Cardiac septum (tissue), 1 donor: Measurements from ENCODE around the gene ANP32A. TPM values are rescaled to one million over a fixed set of nuclear protein-coding genes. Genes with fewer than 3 reads are reported as not detected.
"Not testable (repeated sequence)": the region's sequence is repeated elsewhere in the genome, so short reads cannot be mapped to it uniquely, and the experiment has no call there.

Experiments
- DNase-seq: peaks from one replicate; pipeline ENCODE4 v3.0.0-alpha.2; 2020; ENCODE audit warnings: low spot score
- intact Hi-C: fragments of 100-400 bp; cut with DNase I; formaldehyde crosslinking; loops from one replicate; pipeline ENCODE4 v1.14.0; 2022
- total RNA-seq: library from RNA; stranded (reverse); fragmentation: NEBNext Ultra II Directional; extraction: Animal tissue kit (Norgen Biotek cat#: 25700); gene quantifications from one replicate; pipeline ENCODE4 v1.2.1, GENCODE V29; 2021
- donor health status: DM: no; HTN: no; CAD: no.

Gene ANP32A
- total RNA-seq, 1 donor from 2014 or later, result 180 TPM

DNA sequence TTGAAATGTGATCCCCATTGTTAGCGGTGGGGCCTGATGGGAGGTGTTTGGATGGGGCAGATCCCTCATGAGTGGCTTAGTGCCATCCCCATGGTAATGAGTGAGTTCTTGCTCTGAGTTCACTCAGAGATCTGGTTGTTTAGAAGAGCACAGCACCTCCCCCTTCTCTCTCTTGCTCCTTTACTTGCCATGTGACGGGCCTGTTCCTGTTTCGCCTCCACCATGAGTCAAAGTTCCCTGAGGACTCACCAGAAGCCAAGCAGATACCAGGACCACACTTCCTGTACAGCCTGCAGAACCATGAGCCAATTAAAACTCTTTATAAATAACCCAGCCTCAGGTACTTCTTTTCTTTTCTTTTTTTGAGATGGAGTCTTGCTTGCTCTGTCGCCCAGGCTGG, 46.6 kb downstream of the ANP32A start:
- intact Hi-C loops, result no loop called here
- DNase-seq, result no peak

DNA sequence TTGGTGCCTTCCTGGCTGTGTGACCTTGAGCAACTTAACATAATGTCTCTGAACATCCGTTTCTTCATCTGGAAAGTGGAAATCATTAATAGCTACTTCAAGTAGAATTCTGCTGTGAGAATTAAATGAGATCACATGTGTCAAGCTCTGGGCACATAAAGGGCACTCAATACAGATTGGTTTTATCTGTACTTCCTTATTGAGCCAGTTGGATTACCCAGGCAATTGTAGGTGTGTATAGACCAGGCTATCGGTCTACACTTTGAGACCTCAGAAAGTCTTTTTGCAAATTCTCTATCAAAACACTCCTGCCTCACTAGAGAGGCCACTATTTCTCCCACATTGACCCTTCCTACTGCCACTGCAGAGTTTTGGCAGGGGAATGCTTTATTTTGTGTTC, 47.7 kb downstream of the ANP32A start:
- no peak for DNase-seq
- intact Hi-C loops, result no loop called here

DNA sequence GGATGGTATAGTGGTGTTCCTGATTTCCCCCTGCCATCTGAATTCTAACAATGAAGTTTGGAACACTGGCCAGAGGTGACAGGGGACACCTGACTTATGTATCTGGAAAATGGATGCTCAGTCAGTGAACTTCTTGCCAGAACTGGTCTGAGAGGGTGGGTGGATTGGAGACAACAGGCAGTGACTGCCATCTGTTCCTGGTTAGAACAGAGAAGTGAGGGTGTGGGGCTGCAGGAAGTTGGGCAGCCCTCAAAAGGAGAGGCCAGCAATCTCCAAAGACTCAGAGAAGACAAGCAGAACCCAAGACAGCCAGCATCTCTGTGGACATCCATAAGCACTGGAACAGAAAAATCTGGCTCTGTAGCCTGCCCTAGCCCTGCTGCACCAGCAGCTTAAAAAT, 50.5 kb downstream of the ANP32A start:
- intact Hi-C loops, result no loop called here
- no peak for DNase-seq

DNA sequence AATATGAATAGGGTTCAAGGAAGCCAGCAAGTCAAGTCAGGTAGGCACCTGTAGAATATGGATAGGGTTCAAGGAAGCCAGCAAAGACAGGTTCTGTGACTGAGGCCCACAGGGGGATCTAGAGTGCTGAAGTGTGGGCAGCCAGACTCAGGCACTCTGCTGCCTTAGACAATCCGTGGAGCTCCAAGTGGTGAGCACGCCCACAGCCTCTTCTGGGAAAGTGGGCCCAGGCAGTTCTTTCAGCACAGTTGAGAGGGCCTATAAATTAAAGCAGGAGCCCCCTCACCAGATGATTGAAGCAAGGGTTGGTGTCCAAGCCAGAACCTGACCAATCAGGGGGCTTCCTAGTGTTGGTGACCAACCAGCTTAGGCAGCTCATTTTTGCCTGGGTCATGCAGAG, 51.0 kb downstream of the ANP32A start:
- DNase-seq, result no peak
- intact Hi-C loops, result no loop called here

DNA sequence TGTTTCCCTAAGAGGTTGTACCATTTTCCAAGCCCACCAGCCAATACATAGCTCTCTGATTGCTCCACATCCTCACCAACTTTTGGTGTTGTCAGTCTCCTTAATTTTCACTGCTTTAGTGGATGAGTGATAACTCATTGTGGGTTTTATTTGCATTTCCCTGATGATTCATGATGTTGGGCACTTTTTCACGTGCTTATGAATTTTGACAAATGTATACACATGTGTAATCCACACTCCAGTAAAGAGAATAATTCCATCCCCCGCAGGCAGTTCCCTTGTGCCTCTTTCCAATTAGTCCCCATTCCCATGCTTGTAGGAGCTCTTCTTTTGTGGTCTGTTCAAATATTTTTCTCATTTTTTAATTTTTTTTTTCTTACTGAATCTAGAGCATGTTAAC, 52.4 kb downstream of the ANP32A start:
- intact Hi-C loops, result no loop called here
- no peak for DNase-seq

DNA sequence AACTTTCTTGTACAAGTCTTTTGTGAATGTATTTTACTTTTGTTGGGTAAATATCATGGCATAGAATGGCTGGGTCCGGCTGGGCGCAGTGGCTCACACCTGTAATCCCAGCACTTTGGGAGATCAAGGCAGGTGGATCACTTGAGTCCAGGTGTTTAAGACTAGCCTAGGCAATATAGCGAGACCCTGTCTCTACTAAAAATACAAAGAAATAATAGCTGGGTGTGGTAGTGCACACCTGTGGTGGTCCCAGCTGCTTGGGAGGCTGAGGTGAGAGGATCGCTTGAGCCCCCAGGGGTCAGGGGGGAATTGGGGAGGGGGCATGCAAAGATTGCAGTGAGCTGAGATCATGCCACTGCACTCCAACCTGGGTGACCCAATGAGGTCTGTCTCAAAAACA, 52.9 kb downstream of the ANP32A start:
- intact Hi-C loops, result no loop called here
- no peak for DNase-seq

DNA sequence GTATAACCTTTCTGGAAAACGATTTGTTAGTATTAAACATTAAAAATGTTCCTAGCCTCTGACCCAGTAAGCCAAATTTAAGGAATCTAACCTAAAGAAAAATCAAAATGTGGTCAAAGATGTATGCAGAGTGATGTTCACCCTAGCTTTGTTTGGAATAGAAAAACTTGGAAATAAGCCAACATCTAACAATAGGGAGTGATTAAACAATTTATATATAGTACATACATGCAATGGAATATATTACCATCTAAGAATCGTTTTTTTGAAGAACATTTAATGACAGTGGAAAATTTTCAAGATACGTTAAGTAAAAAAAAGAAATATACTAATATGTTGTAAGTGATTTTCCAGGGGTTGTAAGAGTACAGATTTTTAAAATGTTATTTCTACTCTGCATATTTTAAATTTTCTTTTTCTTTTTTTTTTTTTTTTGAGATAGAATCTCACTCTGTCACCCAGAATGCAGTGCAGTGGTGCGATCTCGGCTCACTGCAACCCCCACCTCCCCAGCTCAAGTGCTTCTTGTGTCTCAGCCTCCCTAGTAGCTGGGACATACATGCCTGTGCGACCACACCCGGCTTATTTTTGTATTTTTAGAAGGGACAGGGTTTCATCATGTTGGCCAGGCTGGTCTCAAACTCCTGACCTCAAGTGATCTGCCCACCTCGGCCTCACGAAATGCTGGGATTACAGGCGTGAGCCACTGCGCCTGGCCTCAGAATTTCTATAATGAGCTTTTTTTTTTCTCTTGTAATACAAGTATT, 54.9 kb downstream of the ANP32A start:
- intact Hi-C loops, result no loop called here
- DNase-seq, result no peak

DNA sequence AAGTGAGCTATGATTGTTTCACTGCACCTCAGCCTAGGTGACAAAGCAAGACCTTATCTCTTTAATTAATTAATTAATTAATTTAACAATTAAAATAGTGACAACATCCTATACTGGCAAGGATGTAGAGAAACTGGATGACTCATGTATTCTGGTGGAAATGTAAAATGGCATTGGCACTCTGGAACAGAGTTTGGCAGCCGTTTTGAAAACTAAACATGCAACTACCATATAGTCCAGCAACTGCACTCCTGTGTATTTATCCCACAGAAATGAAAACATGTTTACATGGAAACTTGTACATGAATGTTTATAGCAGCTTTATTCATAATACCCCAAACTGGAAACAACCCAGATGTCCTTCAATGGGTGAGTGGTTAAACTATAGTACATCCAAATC, 56.6 kb downstream of the ANP32A start:
- no peak for DNase-seq
- intact Hi-C loops, result no loop called here

DNA sequence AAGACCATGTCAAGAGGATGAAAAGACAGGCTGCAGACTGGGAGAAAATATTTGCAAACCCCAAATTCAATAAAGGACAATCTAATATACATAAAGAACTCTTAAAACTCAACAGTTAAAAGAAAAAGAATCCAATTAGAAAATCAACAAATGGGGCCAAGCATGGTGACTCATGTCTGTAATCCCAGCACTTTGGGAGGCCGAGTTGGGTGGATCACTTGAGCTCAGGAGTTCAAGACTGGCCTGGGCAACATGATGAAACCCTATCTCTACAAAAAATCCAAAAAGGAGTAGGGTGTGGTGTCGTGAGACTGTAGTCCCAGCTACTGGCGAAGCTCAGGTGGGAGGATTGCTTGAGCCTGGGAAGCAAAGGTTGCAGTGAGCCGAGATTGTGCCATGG, 57.6 kb downstream of the ANP32A start:
- no peak for DNase-seq
- intact Hi-C loops, result no loop called here

DNA sequence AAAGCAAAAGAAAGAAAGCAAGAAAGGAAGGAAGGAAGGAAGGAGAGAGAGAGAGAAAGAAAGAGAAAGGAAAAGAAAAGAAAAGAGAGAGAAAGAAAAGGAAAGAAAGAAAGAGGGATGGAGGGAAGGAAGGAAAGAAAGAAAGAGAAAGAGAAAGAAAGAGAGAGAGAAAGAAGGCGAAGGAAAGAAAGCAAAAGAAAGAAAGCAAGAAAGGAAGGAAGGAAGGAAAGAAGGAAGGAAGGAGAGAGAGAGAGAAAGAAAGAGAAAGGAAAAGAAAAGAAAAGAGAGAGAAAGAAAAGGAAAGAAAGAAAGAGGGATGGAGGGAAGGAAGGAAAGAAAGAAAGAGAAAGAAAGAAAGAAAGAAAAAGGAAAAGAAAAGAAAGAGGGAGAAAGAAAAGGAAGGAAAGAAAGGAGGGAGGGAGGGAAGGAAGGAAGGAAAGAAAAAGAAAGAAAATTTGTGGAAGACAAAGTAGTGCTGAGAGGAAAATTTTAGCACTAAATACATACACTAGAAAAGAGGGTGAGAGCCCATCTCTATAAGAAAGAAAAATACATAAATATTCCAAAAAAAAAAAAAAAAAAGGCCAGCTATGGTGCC, 60.6 kb downstream of the ANP32A start:
- intact Hi-C loops, DNase-seq: not testable (repeated sequence)

DNA sequence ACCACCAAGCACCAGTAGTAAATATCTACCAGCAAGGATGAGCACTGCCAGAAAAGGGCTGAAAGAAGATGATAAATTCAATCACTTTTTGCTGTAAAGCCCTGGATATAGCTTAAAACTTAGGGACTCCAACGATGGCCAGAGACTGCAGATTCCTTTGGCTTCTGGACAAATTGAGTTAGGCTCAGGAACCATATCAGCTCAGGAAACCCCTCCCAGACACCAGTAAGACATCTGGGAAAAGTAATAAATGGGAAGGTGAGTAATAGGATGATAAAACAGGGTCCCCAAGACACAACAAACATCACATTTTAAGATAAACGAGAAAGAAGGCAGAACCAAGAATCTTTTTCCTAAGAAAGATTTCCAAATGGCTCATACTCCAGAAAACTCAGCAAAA, 65.0 kb downstream of the ANP32A start:
- DNase-seq, result no peak
- intact Hi-C loops, result no loop called here

DNA sequence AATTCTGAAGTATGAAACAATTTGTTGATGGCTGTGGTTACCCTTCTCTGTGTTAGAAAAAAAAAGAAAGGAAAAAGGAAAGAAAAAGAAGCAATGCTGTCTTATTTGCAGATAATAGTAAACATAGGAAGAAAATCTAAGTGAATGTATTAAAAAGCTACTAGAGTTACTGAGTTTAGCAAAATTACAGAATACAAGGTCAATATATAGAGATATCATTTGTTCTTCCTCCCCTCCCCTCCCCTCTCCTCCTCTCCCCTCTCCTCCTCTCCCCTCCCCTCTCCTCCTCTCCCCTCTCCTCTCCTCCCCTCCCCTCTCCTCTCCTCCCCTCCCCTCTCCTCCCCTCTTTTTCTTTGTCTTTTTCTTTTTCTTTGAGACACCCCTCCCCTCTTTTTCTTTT, 69.1 kb downstream of the ANP32A start:
- intact Hi-C loops, result no loop called here
- DNase-seq, result no peak

DNA sequence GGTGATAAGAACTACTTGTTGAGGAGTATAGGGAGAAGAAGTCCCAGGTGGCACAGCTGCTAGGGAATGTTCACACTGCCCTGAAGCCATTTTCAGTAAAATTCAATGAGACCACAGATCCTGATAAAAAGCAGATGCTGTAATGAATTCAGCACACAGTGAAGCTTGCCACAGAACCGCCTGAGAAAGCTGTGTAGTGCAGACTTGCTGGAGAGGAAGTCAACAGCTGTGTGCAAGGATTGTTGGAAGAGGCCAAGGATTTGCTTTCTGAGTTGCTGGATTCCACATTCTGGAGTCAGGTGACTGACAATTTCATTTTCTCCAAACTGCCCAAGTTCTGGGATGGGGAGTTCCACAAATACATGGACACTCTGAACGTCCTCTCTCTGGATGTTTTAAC, 70.9 kb downstream of the ANP32A start:
- intact Hi-C loops, result no loop called here
- DNase-seq, result no peak

DNA sequence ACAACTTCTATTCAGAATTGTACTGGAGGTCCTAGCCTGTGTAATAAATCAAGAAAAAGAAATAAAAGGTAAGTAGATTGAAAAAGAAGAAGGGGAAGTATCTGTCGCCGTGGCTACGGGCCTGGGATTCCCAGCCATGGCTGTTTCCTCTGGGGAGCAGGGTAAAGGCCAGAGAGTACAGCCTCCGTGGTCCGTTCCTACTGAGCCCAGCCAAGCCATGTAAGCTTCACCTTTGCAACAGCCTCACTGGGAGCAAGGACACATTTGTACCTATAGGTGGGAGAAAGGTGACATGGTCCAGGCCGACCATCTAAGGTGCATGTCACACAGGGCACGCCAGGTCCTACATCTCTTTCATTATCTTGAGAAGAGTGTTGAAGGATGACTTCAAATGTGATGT, 71.3 kb downstream of the ANP32A start:
- no peak for DNase-seq
- intact Hi-C loops, result no loop called here

DNA sequence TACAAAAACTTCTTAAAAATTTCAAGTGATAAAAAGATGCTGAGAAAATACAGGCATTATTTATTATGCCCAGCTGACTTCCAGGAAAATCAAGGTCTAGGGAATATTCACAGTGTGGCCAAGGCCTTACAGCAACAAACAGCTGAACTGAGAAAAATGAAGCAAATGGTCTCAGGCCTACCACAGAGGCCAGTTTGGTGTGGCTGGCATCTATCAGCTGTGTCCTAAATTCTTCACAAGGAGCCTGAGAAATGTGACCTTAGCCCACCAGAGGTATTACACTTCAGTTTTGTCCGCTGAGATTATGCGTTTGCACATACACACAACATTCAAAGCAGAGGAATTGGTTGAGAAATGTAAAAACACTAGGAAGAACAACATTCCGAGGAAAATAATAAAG, 77.4 kb downstream of the ANP32A start:
- DNase-seq, result no peak
- intact Hi-C loops, result no loop called here

DNA sequence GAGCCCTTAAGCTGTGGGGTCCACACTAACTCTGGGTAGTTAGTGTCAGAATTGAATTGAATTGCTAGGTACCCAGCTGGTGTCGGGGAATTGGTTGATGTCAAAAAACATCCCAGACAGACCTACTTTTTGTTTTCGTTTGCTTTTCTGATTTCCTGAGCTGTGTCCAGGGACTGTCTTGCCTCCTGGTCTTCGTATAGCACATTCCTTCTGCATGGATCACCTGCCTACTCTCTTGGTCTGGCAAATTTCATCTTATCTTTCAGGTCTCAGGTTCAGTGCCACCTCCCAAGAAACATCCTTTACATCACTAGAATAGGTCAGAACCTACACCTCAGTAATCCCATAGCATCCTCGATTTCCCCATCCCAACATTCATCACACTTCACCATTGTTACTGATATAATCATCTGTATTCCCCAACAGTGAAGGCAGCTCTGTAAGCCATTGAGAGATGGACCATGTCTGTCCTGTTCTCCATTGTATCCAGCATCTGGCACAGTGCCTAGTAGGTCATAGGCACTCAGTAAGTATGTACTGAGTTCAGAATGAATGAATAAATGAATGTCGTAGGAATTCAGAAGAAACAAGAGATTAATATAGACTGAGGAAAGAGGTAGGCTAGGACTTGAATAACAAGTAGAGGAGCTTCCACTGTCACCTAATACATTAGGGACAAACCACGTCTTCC, 81.2 kb downstream of the ANP32A start:
- intact Hi-C loops, result no loop called here
- no peak for DNase-seq

DNA sequence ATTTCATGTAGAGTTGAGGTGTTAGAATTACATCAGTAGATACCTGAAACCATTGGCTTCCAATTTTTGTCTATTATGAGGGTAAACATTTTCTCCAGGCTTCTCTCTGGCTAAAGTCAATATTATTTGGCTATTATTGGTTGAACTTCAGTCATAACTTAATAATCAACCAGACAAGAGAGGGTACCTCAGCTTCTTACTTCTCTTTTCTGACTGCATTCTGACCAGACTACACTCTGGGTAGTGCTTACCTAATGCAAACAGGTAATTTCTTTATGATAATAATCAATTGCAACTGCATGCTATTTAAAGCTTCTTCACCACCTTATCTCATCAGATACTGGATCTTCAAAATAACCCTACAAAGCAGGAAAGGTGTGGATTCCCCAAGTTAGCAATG, 85.1 kb downstream of the ANP32A start:
- DNase-seq, result no peak
- intact Hi-C loops, result no loop called here

DNA sequence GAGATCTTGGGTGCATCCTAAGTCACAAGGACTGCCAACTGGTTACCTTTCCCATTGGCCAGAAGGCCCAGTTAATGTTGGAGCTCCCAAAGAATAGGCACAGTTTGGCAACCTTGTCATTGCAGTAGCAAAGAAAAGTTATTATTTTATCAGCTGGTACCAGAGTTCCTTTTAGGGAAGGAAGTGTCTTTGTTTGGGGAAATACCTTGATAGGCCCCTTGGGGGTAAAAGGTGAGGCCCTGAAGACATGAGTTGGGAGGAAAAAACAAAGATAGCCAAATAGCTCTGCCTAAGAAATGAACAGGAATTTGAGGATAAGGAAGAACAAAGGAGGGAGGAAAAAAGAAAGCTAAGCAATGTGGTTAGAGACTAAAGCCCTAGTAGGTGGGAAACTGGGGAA, 85.8 kb downstream of the ANP32A start:
- no peak for DNase-seq
- intact Hi-C loops, result loop anchor here (5.0 kb wide), 1 partner anchor 87 kb away; the partner anchor contains the start of gene ANP32A

DNA sequence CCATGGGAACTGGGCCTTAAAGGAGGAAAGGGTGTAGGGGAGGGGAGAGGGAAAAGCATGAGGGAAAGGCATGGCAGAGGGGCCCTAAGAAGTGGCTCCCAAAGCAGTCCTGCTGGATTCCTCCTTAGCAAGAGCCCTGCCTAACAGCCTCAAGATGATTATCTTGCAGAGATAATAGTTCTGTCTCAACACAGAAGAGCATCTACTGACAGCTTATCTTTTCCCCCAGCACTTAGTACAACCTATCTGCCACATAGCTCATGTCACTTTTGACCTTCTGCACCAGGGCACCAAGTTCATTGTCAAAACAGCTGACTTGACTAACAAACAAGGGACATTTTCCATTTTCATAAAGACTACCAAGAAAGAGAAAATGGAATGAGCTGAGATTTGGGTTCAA, 86.3 kb downstream of the ANP32A start:
- intact Hi-C loops, result loop anchor here (5.0 kb wide), 1 partner anchor 88 kb away; the partner anchor contains the start of gene ANP32A
- no peak for DNase-seq

DNA sequence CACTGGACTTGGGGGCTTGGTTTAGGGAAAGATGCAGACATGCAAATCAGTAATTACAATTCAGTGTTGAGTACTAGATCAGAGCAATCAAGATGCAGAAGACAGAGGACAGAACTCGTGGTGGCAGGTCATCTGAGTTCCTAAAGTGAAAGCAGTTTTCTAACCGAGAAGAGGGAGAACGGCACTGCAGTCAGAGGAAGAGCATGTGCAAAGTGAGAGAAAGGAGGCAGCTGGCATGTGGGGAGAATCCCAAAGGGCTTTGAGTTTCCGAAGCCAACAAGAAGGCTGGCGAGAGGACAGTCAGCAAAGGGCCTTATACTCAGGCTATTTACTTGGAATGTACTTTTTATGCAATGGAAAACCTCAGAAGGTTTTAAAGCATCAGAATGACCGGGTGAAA, 87.0 kb downstream of the ANP32A start:
- intact Hi-C loops, result loop anchor here (5.0 kb wide), 1 partner anchor 89 kb away; the partner anchor contains the start of gene ANP32A

DNA sequence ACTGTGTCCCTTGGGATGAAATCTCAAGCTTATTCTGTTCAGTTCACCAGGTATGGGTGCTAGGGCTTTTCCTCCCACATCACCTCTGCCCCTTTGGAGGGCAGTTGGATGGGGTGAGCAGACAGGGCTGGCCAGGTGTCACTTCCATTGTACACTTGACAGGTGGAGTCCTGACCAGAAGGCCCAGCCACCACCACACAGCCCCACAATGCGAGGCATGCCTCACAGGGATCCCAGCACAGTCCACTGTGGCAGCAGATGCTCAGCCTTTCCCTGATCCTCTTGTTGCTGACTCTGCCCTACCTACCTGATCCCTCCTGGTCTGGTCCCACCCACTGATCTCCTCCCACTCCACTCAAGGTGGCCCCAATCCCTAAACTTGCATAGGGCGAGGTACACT, 88.2 kb downstream of the ANP32A start:
- intact Hi-C loops, result loop anchor here (1.0 to 5.0 kb wide), 2 partner anchors 90 to 143 kb away; partner anchors contain the start of gene ANP32A
- peak; percentile 66 for DNase-seq

More for the DNA sequence above, 87.0 kb downstream of the ANP32A start:
- DNase-seq, result peak; percentile 19
